ENCODE results near the gene ATP2B2. TPM values are rescaled to one million over a fixed set of nuclear protein-coding genes. Genes with fewer than 3 reads are reported as not detected.

The ATP2B2 gene
- total RNA-seq, 6 experiments from 2014 or later, result 25.9 to 45.1 (median 35.1) TPM

- Histone ChIP-seq H3K9me3 (no peaks in the 10 kb centered on the region), H3K27ac (no peak overlapping the region), H3K27me3 (no peaks in the 10 kb centered on the region), H3K4me1 (no peaks in the 10 kb centered on the region), H3K4me3 (no peak overlapping the region), H3K36me3 (peaks cover 0 to 72% (median 19%) of the 10 kb centered on the region in 4 donors)
- intact Hi-C loops (cut with DNase I), result no loop called here
- 38% methylated on average over 2 of the region's 4 CpGs for WGBS (ENCODE audit: insufficient coverage, low coverage, low lambda C conversion rate, missing lambda C conversion rate)
- ATAC-seq (no peak), DNase-seq (no peak)
- no peak for TF ChIP-seq POLR2A (IDR thresholded peaks at IDR 0.05)
- TF ChIP-seq, protein P1, sequence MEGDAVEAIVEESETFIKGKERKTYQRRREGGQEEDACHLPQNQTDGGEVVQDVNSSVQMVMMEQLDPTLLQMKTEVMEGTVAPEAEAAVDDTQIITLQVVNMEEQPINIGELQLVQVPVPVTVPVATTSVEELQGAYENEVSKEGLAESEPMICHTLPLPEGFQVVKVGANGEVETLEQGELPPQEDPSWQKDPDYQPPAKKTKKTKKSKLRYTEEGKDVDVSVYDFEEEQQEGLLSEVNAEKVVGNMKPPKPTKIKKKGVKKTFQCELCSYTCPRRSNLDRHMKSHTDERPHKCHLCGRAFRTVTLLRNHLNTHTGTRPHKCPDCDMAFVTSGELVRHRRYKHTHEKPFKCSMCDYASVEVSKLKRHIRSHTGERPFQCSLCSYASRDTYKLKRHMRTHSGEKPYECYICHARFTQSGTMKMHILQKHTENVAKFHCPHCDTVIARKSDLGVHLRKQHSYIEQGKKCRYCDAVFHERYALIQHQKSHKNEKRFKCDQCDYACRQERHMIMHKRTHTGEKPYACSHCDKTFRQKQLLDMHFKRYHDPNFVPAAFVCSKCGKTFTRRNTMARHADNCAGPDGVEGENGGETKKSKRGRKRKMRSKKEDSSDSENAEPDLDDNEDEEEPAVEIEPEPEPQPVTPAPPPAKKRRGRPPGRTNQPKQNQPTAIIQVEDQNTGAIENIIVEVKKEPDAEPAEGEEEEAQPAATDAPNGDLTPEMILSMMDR (IDR thresholded peaks at IDR 0.05), result no peak
Measured at GRCh38 chr3:10398341-10398740, 107.0 kb downstream of the ATP2B2 start.

DNA sequence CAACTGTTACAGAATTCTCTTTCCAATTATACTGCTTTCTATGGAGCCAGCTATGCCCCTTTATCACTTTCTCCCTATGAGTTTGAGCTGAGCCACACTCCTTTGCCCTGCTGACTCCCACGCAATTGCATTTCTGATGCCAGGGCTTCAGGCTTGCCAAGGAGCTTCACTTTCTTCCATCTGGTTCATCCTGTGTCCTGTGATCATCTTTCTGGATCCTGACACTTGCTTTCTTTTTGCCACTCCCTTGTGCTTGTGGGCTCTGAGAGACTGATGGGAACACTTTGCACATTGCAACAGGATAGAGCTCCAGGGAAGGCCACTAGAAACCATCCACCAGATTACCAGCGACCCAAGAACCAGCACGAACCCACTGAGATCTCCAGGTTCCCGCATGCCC, 107.5 kb downstream of the ATP2B2 start:
- DNase-seq (no peak), ATAC-seq (no peak)
- peaks cover 0 to 69% (median 19%) of the 10 kb centered on the region in 4 donors for H3K36me3 ChIP-seq
- H3K27me3 ChIP-seq, result no peaks in the 10 kb centered on the region
- TF ChIP-seq, protein P1 (IDR thresholded peaks at IDR 0.05), result no peak
- no peak for TF ChIP-seq POLR2A (IDR thresholded peaks at IDR 0.05)
- no peak overlapping the region for H3K27ac ChIP-seq
- no peak overlapping the region for H3K4me3 ChIP-seq
- intact Hi-C loops (cut with DNase I), result no loop called here
- 67% methylated on average over 1 of the region's 4 CpGs for WGBS (ENCODE audit: insufficient coverage, low coverage, low lambda C conversion rate, missing lambda C conversion rate)
- H3K4me1 ChIP-seq, result no peaks in the 10 kb centered on the region
- H3K9me3 ChIP-seq, result no peaks in the 10 kb centered on the region

- H3K36me3 ChIP-seq, result peaks cover 0 to 62% (median 18%) of the 10 kb centered on the region in 4 donors
- H3K27ac ChIP-seq, result no peak overlapping the region
- H3K4me3 ChIP-seq, result no peak overlapping the region
- intact Hi-C loops (cut with DNase I), result no loop called here
- H3K4me1 ChIP-seq, result no peaks in the 10 kb centered on the region
- 100% methylated on average over 2 of the region's 4 CpGs for WGBS (ENCODE audit: insufficient coverage, low coverage, low lambda C conversion rate, missing lambda C conversion rate)
- ATAC-seq (no peak), DNase-seq (no peak)
- TF ChIP-seq POLR2A (IDR thresholded peaks at IDR 0.05), result no peak
- TF ChIP-seq, protein P1 (IDR thresholded peaks at IDR 0.05), result no peak
- H3K27me3 ChIP-seq, result no peaks in the 10 kb centered on the region
- no peaks in the 10 kb centered on the region for H3K9me3 ChIP-seq
Measured at GRCh38 chr3:10396931-10397330, 108.5 kb downstream of the ATP2B2 start.

DNA sequence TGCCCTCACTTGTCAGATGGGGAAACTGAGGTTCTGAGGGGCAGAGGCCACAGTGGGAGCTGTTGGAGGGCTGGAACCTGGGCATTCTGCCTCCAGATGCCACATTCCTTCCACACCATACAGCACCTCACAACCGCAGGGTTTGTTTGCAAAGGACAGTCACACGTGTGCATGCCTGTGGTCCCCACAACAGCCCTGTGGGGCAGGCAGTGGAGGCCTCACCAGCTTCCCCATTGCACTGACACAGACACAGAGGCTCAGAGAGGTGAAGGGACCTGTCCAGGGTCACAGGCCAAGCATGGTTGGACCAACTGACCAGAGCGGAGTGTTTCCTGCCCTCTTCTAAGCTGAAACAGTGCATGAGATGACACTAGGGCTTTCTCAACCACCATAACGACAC, 109.3 kb downstream of the ATP2B2 start:
- no peaks in the 10 kb centered on the region for H3K4me1 ChIP-seq
- no peak overlapping the region for H3K27ac ChIP-seq
- intact Hi-C loops (cut with DNase I), result no loop called here
- no peaks in the 10 kb centered on the region for H3K27me3 ChIP-seq
- no peak overlapping the region for H3K4me3 ChIP-seq
- H3K9me3 ChIP-seq, result no peaks in the 10 kb centered on the region
- DNase-seq, result no peak
- WGBS (ENCODE audit: insufficient coverage, low coverage, low lambda C conversion rate, missing lambda C conversion rate), result no CpG with 5 or more reads among the region's 4 CpGs
- peaks cover 0 to 53% (median 15%) of the 10 kb centered on the region in 4 donors for H3K36me3 ChIP-seq
- TF ChIP-seq POLR2A (IDR thresholded peaks at IDR 0.05), result no peak
- no peak for ATAC-seq

GRCh38 chr3:10395671-10396070, 109.7 kb downstream of the ATP2B2 start:
- intact Hi-C loops (cut with DNase I), result no loop called here
- TF ChIP-seq, protein P1 (IDR thresholded peaks at IDR 0.05), result no peak
- no peak for TF ChIP-seq POLR2A (IDR thresholded peaks at IDR 0.05)
- ATAC-seq, result no peak
- no peak for DNase-seq
- no peaks in the 10 kb centered on the region for H3K27me3 ChIP-seq
- H3K4me3 ChIP-seq, result no peak overlapping the region
- H3K36me3 ChIP-seq, result peaks cover 0 to 49% (median 13%) of the 10 kb centered on the region in 4 donors
- H3K27ac ChIP-seq, result no peak overlapping the region
- no peaks in the 10 kb centered on the region for H3K9me3 ChIP-seq
- no peaks in the 10 kb centered on the region for H3K4me1 ChIP-seq
- no CpG with 5 or more reads among the region's 4 CpGs for WGBS (ENCODE audit: insufficient coverage, low coverage, low lambda C conversion rate, missing lambda C conversion rate)

Measured in right lobe of liver (tissue), 6 donors.